ENCODE data around the gene FBXW11. TPM values are rescaled to one million over a fixed set of nuclear protein-coding genes. Genes with fewer than 3 reads are reported as not detected.

The FBXW11 gene
- total RNA-seq, 4 donors from 2014 or later: 41.1 to 49.7 (median 43.0) TPM

- WGBS: 81% methylated on average over 4 of the region's 4 CpGs
- Histone ChIP-seq H3K36me3 (no peaks in the 10 kb centered on the region), H3K27me3 (no peaks in the 10 kb centered on the region), H3K27ac (no peak overlapping the region), H3K9me3 (no peaks in the 10 kb centered on the region), H3K4me3 (no peak overlapping the region), H3K4me1 (no peaks in the 10 kb centered on the region)
- DNase-seq (ENCODE audit: low spot score in 2 of 2): no peak
- TF ChIP-seq CTCF (IDR thresholded peaks at IDR 0.05) (no peak), POLR2A (IDR thresholded peaks at IDR 0.05) (no peak), EP300 (IDR thresholded peaks at IDR 0.05) (no peak), POLR2AphosphoS5 (IDR thresholded peaks at IDR 0.05) (no peak)
Measured at GRCh38 chr5:172015346-172015745, 8.9 kb upstream of the FBXW11 start.

- no peak overlapping the region for H3K4me3 ChIP-seq
- 40% methylated on average over 2 of the region's 2 CpGs for WGBS
- no peak overlapping the region for H3K27ac ChIP-seq
- no peaks in the 10 kb centered on the region for H3K36me3 ChIP-seq
- no peaks in the 10 kb centered on the region for H3K27me3 ChIP-seq
- peaks cover 13% of the 10 kb centered on the region for H3K4me1 ChIP-seq
- DNase-seq (ENCODE audit: low spot score in 2 of 2): no peak
- no peaks in the 10 kb centered on the region for H3K9me3 ChIP-seq
- TF ChIP-seq POLR2AphosphoS5 (IDR thresholded peaks at IDR 0.05) (no peak), EP300 (IDR thresholded peaks at IDR 0.05) (no peak), CTCF (IDR thresholded peaks at IDR 0.05) (no peak), POLR2A (IDR thresholded peaks at IDR 0.05) (no peak)
Measured at GRCh38 chr5:172010278-172010677, 3.8 kb upstream of the FBXW11 start.

GRCh38 chr5:172009536-172010270, 3.3 kb upstream of the FBXW11 start:
- Histone ChIP-seq H3K27me3 (no peaks in the 10 kb centered on the region), H3K27ac (no peak overlapping the region), H3K9me3 (no peaks in the 10 kb centered on the region), H3K4me3 (no peak overlapping the region), H3K4me1 (peaks cover 19% of the 10 kb centered on the region), H3K36me3 (no peaks in the 10 kb centered on the region)
- WGBS: 54% methylated on average over 5 of the region's 5 CpGs
- TF ChIP-seq POLR2A (IDR thresholded peaks at IDR 0.05) (no peak), EP300 (IDR thresholded peaks at IDR 0.05) (no peak), CTCF (IDR thresholded peaks at IDR 0.05) (no peak), POLR2AphosphoS5 (IDR thresholded peaks at IDR 0.05) (no peak)
- DNase-seq (ENCODE audit: low spot score in 2 of 2): no peak

GRCh38 chr5:172008689-172009141, 2.3 kb upstream of the FBXW11 start:
- 59% methylated on average over 6 of the region's 6 CpGs for WGBS
- TF ChIP-seq CTCF (IDR thresholded peaks at IDR 0.05) (no peak), EP300 (IDR thresholded peaks at IDR 0.05) (no peak), POLR2A (IDR thresholded peaks at IDR 0.05) (no peak), POLR2AphosphoS5 (IDR thresholded peaks at IDR 0.05) (no peak)

GRCh38 chr5:172008111-172008455, 1.6 kb upstream of the FBXW11 start:
- Histone ChIP-seq H3K4me1 (peaks cover 35% of the 10 kb centered on the region), H3K4me3 (no peak overlapping the region), H3K36me3 (no peaks in the 10 kb centered on the region), H3K27ac (no peak overlapping the region), H3K27me3 (no peaks in the 10 kb centered on the region), H3K9me3 (no peaks in the 10 kb centered on the region)
- DNase-seq (ENCODE audit: low spot score in 2 of 2): no peak
- WGBS: 42% methylated on average over 3 of the region's 3 CpGs
- TF ChIP-seq POLR2A (IDR thresholded peaks at IDR 0.05): no peak
- no peak for TF ChIP-seq EP300 (IDR thresholded peaks at IDR 0.05)
- no peak for TF ChIP-seq CTCF (IDR thresholded peaks at IDR 0.05)
- TF ChIP-seq POLR2AphosphoS5 (IDR thresholded peaks at IDR 0.05): no peak

More at GRCh38 chr5:172008689-172009141, 2.3 kb upstream of the FBXW11 start:
- DNase-seq (ENCODE audit: low spot score in 2 of 2): no peak
- H3K4me3 ChIP-seq: no peak overlapping the region
- H3K27ac ChIP-seq: no peak overlapping the region
- H3K9me3 ChIP-seq: no peaks in the 10 kb centered on the region
- H3K36me3 ChIP-seq: no peaks in the 10 kb centered on the region
- H3K27me3 ChIP-seq: no peaks in the 10 kb centered on the region
- H3K4me1 ChIP-seq: peaks cover 28% of the 10 kb centered on the region

All from suprapubic skin (tissue), 4 donors.